OCI-LY7 (cell line): ENCODE results near the gene SMOC1. TPM values are rescaled to one million over a fixed set of nuclear protein-coding genes. Genes with fewer than 3 reads are reported as not detected.

Experiments
- BruUV-seq: library from RNA; stranded (reverse); fragments of 400-500 nt; replicated peaks from 2 replicates; lab custom pipeline; 2021; lab: Mats Ljungman, UMichigan
- CTCF ChIA-PET: fragments of 300-600 bp; sonication (Branson Sonifier 250); formaldehyde crosslinking; loops from one replicate; lab custom pipeline; 2022; ENCODE audit warnings: antibody characterized with exemption; ENCODE audit not compliant: unreplicated experiment; lab: Charles Lee
- POLR2A ChIA-PET: fragments of 300-600 bp; sonication (Branson Sonifier 250); formaldehyde crosslinking; loops from one replicate; lab custom pipeline; 2022; ENCODE audit warnings: antibody characterized with exemption; lab: Charles Lee
- DNase-seq: peaks from one replicate; pipeline ENCODE4 v3.0.0-alpha.2; 2015; ENCODE audit warnings: low spot score
- H2AFZ ChIP-seq: fragments of 200-600 bp; sonication (generic), shearing (Covaris generic); 2 replicates; pipeline ENCODE4 v1.6.1; 2014; ENCODE audit warnings: mild to moderate bottlenecking, antibody characterized with exemption, low read length, moderate library complexity
- H3K27ac ChIP-seq: fragments of 200-600 bp; sonication (generic); 2 replicates; pipeline ENCODE4 v1.5.1; 2014; ENCODE audit warnings: mixed run types, low read depth, mild to moderate bottlenecking, moderate library complexity, low read length, inconsistent platforms; ENCODE audit not compliant: poor library complexity, severe bottlenecking
- H3K36me3 ChIP-seq: fragments of 200-600 bp; sonication (generic); 2 replicates; pipeline ENCODE4 v1.6.1; 2014; ENCODE audit warnings: mild to moderate bottlenecking, antibody characterized with exemption, low read length, moderate library complexity, mixed read lengths; ENCODE audit not compliant: insufficient read depth
- H3K4me1 ChIP-seq: fragments of 200-600 bp; sonication (generic); 2 replicates; pipeline ENCODE4 v1.5.1; 2014; ENCODE audit warnings: mild to moderate bottlenecking, low read length; ENCODE audit not compliant: insufficient read depth, poor library complexity, severe bottlenecking
- H3K4me2 ChIP-seq: fragments of 200-600 bp; sonication (generic); 2 replicates; pipeline ENCODE4 v1.6.1; 2014; ENCODE audit warnings: mild to moderate bottlenecking, low read length
- H3K4me3 ChIP-seq: fragments of 200-600 bp; sonication (generic); 2 replicates; pipeline ENCODE4 v1.5.1; 2014; ENCODE audit warnings: mild to moderate bottlenecking, low read depth, low read length; ENCODE audit not compliant: poor library complexity, severe bottlenecking
- H3K79me2 ChIP-seq: fragments of 200-600 bp; sonication (generic); 2 replicates; pipeline ENCODE4 v1.6.1; 2016; ENCODE audit warnings: low read depth, mild to moderate bottlenecking, low read length, moderate library complexity, mixed read lengths; ENCODE audit not compliant: insufficient read depth
- H3K9me2 ChIP-seq: fragments of 200-600 bp; sonication (generic); 2 replicates; pipeline ENCODE4 v1.6.1; 2016; ENCODE audit warnings: mild to moderate bottlenecking, low read length, mixed read lengths; ENCODE audit not compliant: insufficient read depth
- H3K9me3 ChIP-seq: fragments of 200-600 bp; sonication (generic); 2 replicates; pipeline ENCODE4 v1.6.1; 2014; ENCODE audit warnings: mild to moderate bottlenecking, mixed run types, low read length, mixed read lengths
- H4K20me1 ChIP-seq: fragments of 200-600 bp; sonication (generic); 2 replicates; pipeline ENCODE4 v1.6.1; 2014; ENCODE audit warnings: mild to moderate bottlenecking, antibody characterized with exemption, low read length, moderate library complexity, mixed read lengths; ENCODE audit not compliant: insufficient read depth
- EZH2phosphoT487 ChIP-seq: fragments of 200-600 bp; sonication (generic); IDR thresholded peaks from 2 replicates; pipeline ENCODE4 v1.6.1; 2018; ENCODE audit warnings: low read depth, borderline replicate concordance, mild to moderate bottlenecking, mixed run types, antibody characterized with exemption, low read length, moderate library complexity, mixed read lengths
- intact Hi-C: fragments of 100-400 bp; cut with micrococcal nuclease; formaldehyde crosslinking; loops from one replicate; pipeline ENCODE4 v1.10.0; 2022; ENCODE audit not compliant: unreplicated experiment
- total RNA-seq, 2 experiments: library from RNA; depleted of rRNA in 1 of 2; stranded (reverse); fragments of >200 nt in 1 of 2; shearing (Covaris generic) in 1 of 2; gene quantifications; 2 replicates each; pipeline ENCODE4 v1.2.3, GENCODE V29; 2014 to 2022
- TF ChIP-seq, protein P1 (sequence below): fragments of 200-600 bp; sonication (generic); conservative IDR thresholded peaks from 2 replicates; pipeline ENCODE4 v1.5.1; 2014; ENCODE audit warnings: mild to moderate bottlenecking, antibody characterized with exemption, low read length, moderate library complexity, mixed read lengths

SMOC1 gene
- total RNA-seq, 2 experiments from 2014 or later, result not detected

GRCh38 chr14:70029296-70030132 lies 150.3 kb downstream of the SMOC1 start:
- H3K9me3 ChIP-seq, result no peaks in the 10 kb centered on the region
- no peak overlapping the region for H3K4me3 ChIP-seq
- no peak for DNase-seq
- H4K20me1 ChIP-seq, result no peaks in the 10 kb centered on the region
- no TSS peak for BruUV-seq
- no peaks in the 10 kb centered on the region for H3K79me2 ChIP-seq
- no peaks in the 10 kb centered on the region for H3K4me1 ChIP-seq
- no peak overlapping the region for H3K27ac ChIP-seq
- no peaks in the 10 kb centered on the region for H3K36me3 ChIP-seq
- intact Hi-C loops, result loop anchor here (5.0 kb wide), 1 partner anchor 297 kb away; no protein-coding TSS in a partner anchor
- TF ChIP-seq, protein P1, sequence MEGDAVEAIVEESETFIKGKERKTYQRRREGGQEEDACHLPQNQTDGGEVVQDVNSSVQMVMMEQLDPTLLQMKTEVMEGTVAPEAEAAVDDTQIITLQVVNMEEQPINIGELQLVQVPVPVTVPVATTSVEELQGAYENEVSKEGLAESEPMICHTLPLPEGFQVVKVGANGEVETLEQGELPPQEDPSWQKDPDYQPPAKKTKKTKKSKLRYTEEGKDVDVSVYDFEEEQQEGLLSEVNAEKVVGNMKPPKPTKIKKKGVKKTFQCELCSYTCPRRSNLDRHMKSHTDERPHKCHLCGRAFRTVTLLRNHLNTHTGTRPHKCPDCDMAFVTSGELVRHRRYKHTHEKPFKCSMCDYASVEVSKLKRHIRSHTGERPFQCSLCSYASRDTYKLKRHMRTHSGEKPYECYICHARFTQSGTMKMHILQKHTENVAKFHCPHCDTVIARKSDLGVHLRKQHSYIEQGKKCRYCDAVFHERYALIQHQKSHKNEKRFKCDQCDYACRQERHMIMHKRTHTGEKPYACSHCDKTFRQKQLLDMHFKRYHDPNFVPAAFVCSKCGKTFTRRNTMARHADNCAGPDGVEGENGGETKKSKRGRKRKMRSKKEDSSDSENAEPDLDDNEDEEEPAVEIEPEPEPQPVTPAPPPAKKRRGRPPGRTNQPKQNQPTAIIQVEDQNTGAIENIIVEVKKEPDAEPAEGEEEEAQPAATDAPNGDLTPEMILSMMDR, result no peak
- TF ChIP-seq EZH2phosphoT487, result no peak
- ChIA-PET POLR2A (interaction anchor here (0.7 kb wide), 1 partner anchor 45 kb away, joined by 3 read pairs; no protein-coding TSS in a partner anchor), CTCF (no interaction called here)
- no peaks in the 10 kb centered on the region for H3K9me2 ChIP-seq
- H2AFZ ChIP-seq, result no peak overlapping the region
- H3K4me2 ChIP-seq, result no peak overlapping the region

DNA sequence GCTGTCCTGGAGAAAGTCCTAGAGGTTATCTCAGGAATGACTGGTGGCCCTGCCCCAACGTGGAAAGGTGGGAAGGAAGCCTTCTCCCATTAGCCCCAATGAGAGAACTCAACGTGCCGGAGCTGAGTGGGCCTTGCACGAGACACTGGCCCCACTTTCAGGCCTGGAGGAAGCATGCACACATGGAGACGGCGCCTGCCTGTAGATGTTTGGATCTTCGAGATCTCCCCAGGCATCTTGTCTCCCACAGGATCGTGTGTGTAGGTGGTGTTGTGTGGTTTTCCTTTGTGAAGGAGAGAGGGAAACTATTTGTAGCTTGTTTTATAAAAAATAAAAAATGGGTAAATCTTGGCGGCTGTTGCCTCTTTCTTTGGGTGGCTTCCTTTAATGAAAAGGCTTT lies 152.8 kb downstream of the SMOC1 start:
- ChIA-PET CTCF (no interaction called here), POLR2A (no interaction called here)
- H2AFZ ChIP-seq, result no peak overlapping the region
- DNase-seq, result no peak
- no peak overlapping the region for H3K27ac ChIP-seq
- no peaks in the 10 kb centered on the region for H3K4me1 ChIP-seq
- no peaks in the 10 kb centered on the region for H3K79me2 ChIP-seq
- H4K20me1 ChIP-seq, result no peaks in the 10 kb centered on the region
- no peak overlapping the region for H3K4me3 ChIP-seq
- H3K9me2 ChIP-seq, result no peaks in the 10 kb centered on the region
- no peak overlapping the region for H3K4me2 ChIP-seq
- no TSS peak for BruUV-seq
- no peaks in the 10 kb centered on the region for H3K9me3 ChIP-seq
- TF ChIP-seq, protein P1, result no peak
- no peak for TF ChIP-seq EZH2phosphoT487
- no peaks in the 10 kb centered on the region for H3K36me3 ChIP-seq
- intact Hi-C loops, result no loop called here

GRCh38 chr14:70032447-70032846 lies 153.2 kb downstream of the SMOC1 start:
- no peak overlapping the region for H3K27ac ChIP-seq
- H3K36me3 ChIP-seq, result no peaks in the 10 kb centered on the region
- no peaks in the 10 kb centered on the region for H4K20me1 ChIP-seq
- H2AFZ ChIP-seq, result no peak overlapping the region
- TF ChIP-seq, protein P1, result no peak
- TF ChIP-seq EZH2phosphoT487, result no peak
- no peak overlapping the region for H3K4me2 ChIP-seq
- H3K79me2 ChIP-seq, result no peaks in the 10 kb centered on the region
- no peak overlapping the region for H3K4me3 ChIP-seq
- ChIA-PET CTCF (interaction anchor here (0.6 kb wide), 1 partner anchor 584 kb away, joined by 3 read pairs; no protein-coding TSS in a partner anchor), POLR2A (no interaction called here)
- BruUV-seq, result no TSS peak
- intact Hi-C loops, result no loop called here
- H3K4me1 ChIP-seq, result no peaks in the 10 kb centered on the region
- no peaks in the 10 kb centered on the region for H3K9me3 ChIP-seq
- no peak for DNase-seq
- no peaks in the 10 kb centered on the region for H3K9me2 ChIP-seq
